ENCODE measurements around the gene IGFBP6.

The IGFBP6 gene

GRCh38 chr12:53067074-53067992 is 30.1 kb upstream of the IGFBP6 start:
- TF ChIP-seq, protein P1, sequence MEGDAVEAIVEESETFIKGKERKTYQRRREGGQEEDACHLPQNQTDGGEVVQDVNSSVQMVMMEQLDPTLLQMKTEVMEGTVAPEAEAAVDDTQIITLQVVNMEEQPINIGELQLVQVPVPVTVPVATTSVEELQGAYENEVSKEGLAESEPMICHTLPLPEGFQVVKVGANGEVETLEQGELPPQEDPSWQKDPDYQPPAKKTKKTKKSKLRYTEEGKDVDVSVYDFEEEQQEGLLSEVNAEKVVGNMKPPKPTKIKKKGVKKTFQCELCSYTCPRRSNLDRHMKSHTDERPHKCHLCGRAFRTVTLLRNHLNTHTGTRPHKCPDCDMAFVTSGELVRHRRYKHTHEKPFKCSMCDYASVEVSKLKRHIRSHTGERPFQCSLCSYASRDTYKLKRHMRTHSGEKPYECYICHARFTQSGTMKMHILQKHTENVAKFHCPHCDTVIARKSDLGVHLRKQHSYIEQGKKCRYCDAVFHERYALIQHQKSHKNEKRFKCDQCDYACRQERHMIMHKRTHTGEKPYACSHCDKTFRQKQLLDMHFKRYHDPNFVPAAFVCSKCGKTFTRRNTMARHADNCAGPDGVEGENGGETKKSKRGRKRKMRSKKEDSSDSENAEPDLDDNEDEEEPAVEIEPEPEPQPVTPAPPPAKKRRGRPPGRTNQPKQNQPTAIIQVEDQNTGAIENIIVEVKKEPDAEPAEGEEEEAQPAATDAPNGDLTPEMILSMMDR (IDR thresholded peaks at IDR 0.05; ENCODE audit: control extremely low read depth, extremely low read depth, low read depth, missing control alignments): no peak
- DNase-seq (ENCODE audit: extremely low spot score): no peak
- ChIA-PET POLR2A (interaction anchor here (0.6 to 1.1 kb wide), 2 partner anchors 16 to 441 kb away, joined by 3 read pairs; no protein-coding TSS in a partner anchor), CTCF (interaction anchor here (1.2 to 14.8 kb wide), 12 partner anchors 10 to 254 kb away, joined by 3 to 294 read pairs (median 16); partner anchors contain the start of genes AAAS, CSAD, ESPL1 and IGFBP6)

GRCh38 chr12:53067993-53068770 is 29.3 kb upstream of the IGFBP6 start:
- DNase-seq (ENCODE audit: extremely low spot score): no peak
- TF ChIP-seq, protein P1 (IDR thresholded peaks at IDR 0.05; ENCODE audit: control extremely low read depth, extremely low read depth, low read depth, missing control alignments): no peak
- ChIA-PET POLR2A (interaction anchor here (0.6 kb wide), 1 partner anchor 15 kb away, joined by 3 read pairs; no protein-coding TSS in a partner anchor), CTCF (interaction anchor here (1.5 to 14.8 kb wide), 7 partner anchors 10 to 253 kb away, joined by 3 to 294 read pairs (median 40); partner anchors contain the start of genes AAAS, IGFBP6, SOAT2 and SPRYD3)

DNA sequence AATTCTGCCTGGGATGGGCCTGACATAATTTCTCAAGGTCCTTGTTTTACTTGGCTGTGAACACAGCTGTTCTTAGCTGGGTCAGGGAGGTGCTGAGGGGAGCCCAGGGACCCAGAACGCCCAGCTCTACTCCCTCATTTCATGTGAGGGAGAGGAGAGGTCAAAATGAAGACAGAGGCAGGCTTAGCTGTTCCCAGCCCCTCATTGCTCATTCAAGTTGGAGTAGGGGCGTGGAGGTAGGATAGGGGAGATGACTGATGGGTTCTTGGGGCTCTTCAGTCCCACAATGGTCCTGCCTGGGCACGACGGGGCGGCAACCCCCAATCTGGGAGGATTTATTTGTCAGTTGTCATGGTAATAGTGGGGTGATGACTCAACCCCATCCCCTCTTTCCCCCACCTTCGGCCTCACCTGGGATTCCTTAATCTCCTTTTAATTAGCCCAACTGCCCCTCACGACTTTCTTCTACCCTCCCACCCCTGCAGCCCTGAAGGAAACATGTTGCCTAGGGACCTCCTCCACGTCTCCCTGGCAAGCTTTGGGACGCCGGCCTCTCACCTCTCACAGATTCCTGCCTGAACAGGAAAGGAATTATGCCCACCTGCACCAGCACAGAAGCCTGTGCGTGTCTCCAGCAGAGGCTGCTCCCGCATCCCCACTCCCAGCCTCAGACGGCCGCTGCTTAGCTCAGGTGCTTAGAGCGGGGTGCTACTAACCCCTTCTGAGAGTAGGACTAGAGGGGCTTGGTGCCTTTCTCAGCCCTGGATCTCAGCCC is 28.5 kb upstream of the IGFBP6 start:
- CTCF ChIA-PET: interaction anchor here (1.5 to 14.8 kb wide), 6 partner anchors 9 to 252 kb away, joined by 3 to 294 read pairs (median 80); partner anchors contain the start of genes AAAS, IGFBP6, SOAT2 and SPRYD3
- TF ChIP-seq, protein P1 (IDR thresholded peaks at IDR 0.05; ENCODE audit: control extremely low read depth, extremely low read depth, low read depth, missing control alignments): no peak
- DNase-seq (ENCODE audit: extremely low spot score): no peak
- POLR2A ChIA-PET: interaction anchor here (0.5 kb wide), 1 partner anchor 155 kb away, joined by 5 read pairs; no protein-coding TSS in a partner anchor

- TF ChIP-seq, protein P1 (IDR thresholded peaks at IDR 0.05; ENCODE audit: control extremely low read depth, extremely low read depth, low read depth, missing control alignments): no peak
- CTCF ChIA-PET: interaction anchor here (1.5 to 14.8 kb wide), 3 partner anchors 9 to 29 kb away, joined by 5 to 294 read pairs (median 264); partner anchors contain the start of genes IGFBP6, SOAT2, SPRYD3 and TNS2
- POLR2A ChIA-PET: no interaction called here
- no peak for DNase-seq (ENCODE audit: extremely low spot score)
Measured at GRCh38 chr12:53069621-53070410, 27.7 kb upstream of the IGFBP6 start.

DNA sequence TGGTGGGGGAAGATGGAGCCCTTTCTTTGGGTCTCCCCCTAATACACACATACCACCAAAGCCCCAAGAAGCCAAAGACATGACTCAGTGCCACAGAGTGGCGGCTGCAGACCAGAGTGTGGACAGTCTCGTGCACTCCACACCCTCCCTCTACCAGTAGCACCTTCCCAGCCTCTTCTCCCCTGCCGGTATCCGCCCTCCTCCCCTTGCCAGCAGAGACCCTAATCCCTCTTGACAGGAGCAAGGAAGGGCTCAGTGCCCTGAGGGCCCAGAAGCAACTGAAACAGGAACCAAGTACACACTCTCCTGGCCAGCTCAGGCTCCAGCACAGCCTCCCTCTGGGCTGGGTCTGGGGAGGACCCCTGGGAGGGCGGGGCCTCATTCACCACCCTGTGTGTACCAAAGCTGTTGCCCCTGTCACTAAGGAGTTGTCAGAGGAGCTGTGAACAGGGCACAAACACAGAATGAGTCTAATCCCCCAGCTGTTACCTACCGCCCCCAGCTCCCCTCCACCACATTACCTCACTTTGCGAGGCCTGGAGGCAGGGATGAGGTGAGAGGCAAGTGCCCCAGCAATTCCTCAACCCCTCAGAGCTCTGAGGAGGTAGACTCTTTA is 26.5 kb upstream of the IGFBP6 start:
- ChIA-PET CTCF (interaction anchor here (13.7 to 14.8 kb wide), 2 partner anchors 21 to 28 kb away, joined by 264 to 294 read pairs; partner anchors contain the start of genes IGFBP6, SOAT2 and TNS2), POLR2A (interaction anchor here (0.7 to 1.1 kb wide), 2 partner anchors 8 to 10 kb away, joined by 8 to 9 read pairs; no protein-coding TSS in a partner anchor)
- no peak for DNase-seq (ENCODE audit: extremely low spot score)
- TF ChIP-seq, protein P1 (IDR thresholded peaks at IDR 0.05; ENCODE audit: control extremely low read depth, extremely low read depth, low read depth, missing control alignments): no peak
